Sigmoid colon (tissue), 7 donors: Measurements from ENCODE around the gene ZBTB8B. TPM values are rescaled to one million over a fixed set of nuclear protein-coding genes. Genes with fewer than 3 reads are reported as not detected.
"Not testable (repeated sequence)": the region's sequence is repeated elsewhere in the genome, so short reads cannot be mapped to it uniquely, and the experiment has no call there.

ENCODE experiments used
- DNase-seq: peaks from one replicate; pipeline ENCODE4 v3.0.0-alpha.2; 2019
- H3K27ac ChIP-seq, 4 donors: fragments of 200-600 bp; sonication (generic); one replicate each; pipeline ENCODE4 v1.5.1; 2016 to 2019; ENCODE audit warnings: mild to moderate bottlenecking in 1 of 4
- H3K27me3 ChIP-seq, 3 donors: fragments of 200-600 bp; sonication (generic); one replicate each; pipeline ENCODE4 v1.5.1; 2019; ENCODE audit warnings: mild to moderate bottlenecking in 1 of 3
- H3K36me3 ChIP-seq, 4 donors: fragments of 200-600 bp; sonication (generic); one replicate each; pipeline ENCODE4 v1.5.1; 2016 to 2019
- H3K4me1 ChIP-seq, 4 donors: fragments of 200-600 bp; sonication (generic); one replicate each; pipeline ENCODE4 v1.5.1; 2017 to 2019
- H3K4me3 ChIP-seq, 4 donors: fragments of 200-600 bp; sonication (generic); one replicate each; pipeline ENCODE4 v1.5.1; 2017 to 2019; ENCODE audit warnings: mild to moderate bottlenecking in 2 of 4, moderate library complexity in 1 of 4
- H3K9me3 ChIP-seq, 4 donors: fragments of 200-600 bp in 3 of 4; sonication (generic) in 3 of 4; one replicate each; pipeline versions ENCODE4 v1.5.1 to v1.6.1; 2013 to 2019
- EP300 ChIP-seq, 4 donors: sonication (generic); formaldehyde crosslinking; IDR thresholded peaks; one replicate each; pipeline ENCODE4 v1.6.1; 2017; ENCODE audit warnings: antibody characterized with exemption in 4 of 4
- POLR2A ChIP-seq, 2 donors: fragments of 450-650 bp; IDR thresholded peaks; one replicate each; pipeline ENCODE4 v1.6.1; 2016; ENCODE audit warnings: antibody characterized with exemption in 2 of 2, mild to moderate bottlenecking in 2 of 2, moderate library complexity in 2 of 2
- POLR2AphosphoS5 ChIP-seq, 4 donors: sonication (generic); formaldehyde crosslinking; IDR thresholded peaks; one replicate each; pipeline ENCODE4 v1.6.1; 2017; ENCODE audit warnings: antibody characterized with exemption in 4 of 4
- WGBS, 2 donors: extraction: QIAGEN DNeasy Blood & Tissue Kit; methylation state at CpG; one replicate each; pipeline ENCODE4 v1.1.7; 2013; 5-methylcytosine and 5-hydroxymethylcytosine counted together
- intact Hi-C: fragments of 100-400 bp; cut with DNase I; formaldehyde crosslinking; loops from one replicate; pipeline ENCODE4 v1.15.1; 2023
- polyA plus RNA-seq, 3 donors: library from polyadenylated mRNA; stranded (reverse); fragments of 200-250 nt; gene quantifications; one replicate each; pipeline ENCODE4 v1.2.3, GENCODE V29; 2013
- total RNA-seq, 4 donors: library from RNA; depleted of rRNA; stranded (reverse); fragments of >200 nt; gene quantifications; one replicate each; pipeline ENCODE4 v1.1.0, GENCODE V29; 2016
- TF ChIP-seq, protein P1 (sequence below), 4 experiments: fragments of 450-650 bp in 3 of 4; fragments of 200-600 bp in 1 of 4; IDR thresholded peaks; one replicate each; pipeline ENCODE4 v1.5.1; 2016 to 2019; ENCODE audit warnings: antibody characterized with exemption in 4 of 4, mild to moderate bottlenecking in 3 of 4, moderate library complexity in 2 of 4
- donor health status: healthy with polysubstance abuse.
- donor health status: Bipolar disorder and iron deficiency.
- donor health status: healthy.

The ZBTB8B gene
- total and polyA plus RNA-seq, 7 donors: under 0.01 to 0.01 (median under 0.01) TPM; not detected in 3

GRCh38 chr1:32431736-32432400, 33.0 kb upstream of the ZBTB8B start:
- H3K27ac ChIP-seq: no peak overlapping the region
- 52 to 60% methylated on average over 4 of the region's 4 CpGs for WGBS, 2 donors
- H3K4me1 ChIP-seq: peaks cover 0 to 3% (median 2%) of the 10 kb centered on the region in 4 donors
- TF ChIP-seq EP300 (IDR thresholded peaks at IDR 0.05) (no peak), POLR2AphosphoS5 (IDR thresholded peaks at IDR 0.05) (no peak), POLR2A (IDR thresholded peaks at IDR 0.05) (no peak)
- TF ChIP-seq, protein P1, sequence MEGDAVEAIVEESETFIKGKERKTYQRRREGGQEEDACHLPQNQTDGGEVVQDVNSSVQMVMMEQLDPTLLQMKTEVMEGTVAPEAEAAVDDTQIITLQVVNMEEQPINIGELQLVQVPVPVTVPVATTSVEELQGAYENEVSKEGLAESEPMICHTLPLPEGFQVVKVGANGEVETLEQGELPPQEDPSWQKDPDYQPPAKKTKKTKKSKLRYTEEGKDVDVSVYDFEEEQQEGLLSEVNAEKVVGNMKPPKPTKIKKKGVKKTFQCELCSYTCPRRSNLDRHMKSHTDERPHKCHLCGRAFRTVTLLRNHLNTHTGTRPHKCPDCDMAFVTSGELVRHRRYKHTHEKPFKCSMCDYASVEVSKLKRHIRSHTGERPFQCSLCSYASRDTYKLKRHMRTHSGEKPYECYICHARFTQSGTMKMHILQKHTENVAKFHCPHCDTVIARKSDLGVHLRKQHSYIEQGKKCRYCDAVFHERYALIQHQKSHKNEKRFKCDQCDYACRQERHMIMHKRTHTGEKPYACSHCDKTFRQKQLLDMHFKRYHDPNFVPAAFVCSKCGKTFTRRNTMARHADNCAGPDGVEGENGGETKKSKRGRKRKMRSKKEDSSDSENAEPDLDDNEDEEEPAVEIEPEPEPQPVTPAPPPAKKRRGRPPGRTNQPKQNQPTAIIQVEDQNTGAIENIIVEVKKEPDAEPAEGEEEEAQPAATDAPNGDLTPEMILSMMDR (IDR thresholded peaks at IDR 0.05): no peak
- no peak overlapping the region for H3K4me3 ChIP-seq
- intact Hi-C loops: no loop called here
- peaks cover 0 to 7% (median 2%) of the 10 kb centered on the region in 3 donors for H3K27me3 ChIP-seq
- H3K9me3 ChIP-seq: no peaks in the 10 kb centered on the region
- no peak for DNase-seq
- no peaks in the 10 kb centered on the region for H3K36me3 ChIP-seq

GRCh38 chr1:32438136-32438535, 26.7 kb upstream of the ZBTB8B start:
- Histone ChIP-seq H3K4me3 (no peak overlapping the region), H3K36me3 (no peaks in the 10 kb centered on the region), H3K4me1 (no peaks in the 10 kb centered on the region), H3K27ac (no peak overlapping the region), H3K27me3 (no peaks in the 10 kb centered on the region), H3K9me3 (no peaks in the 10 kb centered on the region)
- intact Hi-C loops: no loop called here
- no peak for DNase-seq
- 27 to 56% methylated on average over 1 of the region's 1 CpG for WGBS, 2 donors
- TF ChIP-seq POLR2A (IDR thresholded peaks at IDR 0.05): no peak
- TF ChIP-seq, protein P1 (IDR thresholded peaks at IDR 0.05): no peak
- TF ChIP-seq POLR2AphosphoS5 (IDR thresholded peaks at IDR 0.05): no peak
- TF ChIP-seq EP300 (IDR thresholded peaks at IDR 0.05): no peak

GRCh38 chr1:32438777-32439176, 26.1 kb upstream of the ZBTB8B start:
- intact Hi-C loops, H3K4me3 ChIP-seq, H3K4me1 ChIP-seq, H3K9me3 ChIP-seq, H3K27me3 ChIP-seq, DNase-seq, H3K36me3 ChIP-seq, H3K27ac ChIP-seq: not testable (repeated sequence)
- WGBS, 2 donors: 83 to 95% methylated on average over 4 of the region's 4 CpGs

DNA sequence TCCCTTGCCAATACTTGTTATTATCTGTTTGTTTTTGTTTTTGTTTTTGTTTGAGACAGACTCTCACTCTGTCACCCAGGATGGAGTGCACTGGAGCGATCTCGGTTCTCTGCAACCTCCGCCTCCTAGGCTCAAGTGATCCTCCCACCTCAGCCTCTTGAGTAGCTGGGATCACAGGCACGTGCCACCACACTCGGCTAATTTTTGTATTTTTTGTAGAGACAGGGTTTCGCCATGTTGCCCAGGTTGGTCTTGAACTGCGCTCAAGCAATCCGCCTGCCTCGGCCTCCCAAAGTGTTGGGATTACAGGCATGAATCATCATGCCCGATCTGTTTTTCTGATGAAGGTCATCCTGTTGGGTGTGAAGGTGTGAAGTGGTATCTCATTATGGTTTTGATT, 23.4 kb upstream of the ZBTB8B start:
- H3K27me3 ChIP-seq, H3K27ac ChIP-seq, H3K9me3 ChIP-seq, H3K4me1 ChIP-seq, H3K36me3 ChIP-seq, H3K4me3 ChIP-seq, DNase-seq: not testable (repeated sequence)
- intact Hi-C loops: loop anchor here (10.0 kb wide), 1 partner anchor 173 kb away; no protein-coding TSS in a partner anchor
- 94 to 96% methylated on average over 10 of the region's 10 CpGs for WGBS, 2 donors

DNA sequence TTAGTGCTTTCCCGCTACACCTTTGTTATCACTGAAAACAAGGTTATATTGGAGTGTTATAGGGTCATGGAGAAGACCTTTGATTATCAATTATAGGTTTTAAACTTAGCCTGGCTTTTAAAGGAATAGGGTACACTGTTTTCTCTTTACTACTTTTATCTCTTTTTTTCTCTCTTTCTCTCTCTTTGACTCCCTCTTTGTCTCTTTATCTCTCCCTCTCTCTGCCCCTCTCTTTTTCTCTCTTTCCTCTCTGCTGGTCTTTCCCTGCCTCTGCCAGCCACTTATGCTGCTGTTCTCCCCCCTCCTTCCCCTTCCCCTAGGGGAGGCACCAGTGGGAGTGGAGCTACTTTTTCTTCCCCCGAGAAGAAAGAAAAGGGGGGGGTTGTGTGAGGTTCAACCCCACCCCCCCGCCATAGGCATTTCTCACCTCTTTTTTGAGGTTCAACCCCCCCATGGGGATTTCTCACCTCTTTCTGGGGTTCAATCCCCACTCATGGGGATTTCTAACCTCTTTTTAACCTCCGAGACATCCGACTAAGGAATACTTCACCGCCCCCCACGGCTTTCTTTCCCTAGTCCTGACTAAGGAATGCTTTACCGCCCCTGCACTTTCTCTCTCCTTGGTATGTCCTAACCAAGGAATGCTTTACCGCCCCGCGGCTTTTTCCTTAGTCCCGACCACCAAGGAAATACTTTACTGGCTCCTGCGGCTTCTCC, 17.2 kb upstream of the ZBTB8B start:
- Histone ChIP-seq H3K4me1 (peaks cover 0 to 12% (median 6%) of the 10 kb centered on the region in 4 donors), H3K9me3 (peaks cover 0 to 5% (median 0%) of the 10 kb centered on the region in 4 donors), H3K27me3 (no peaks in the 10 kb centered on the region), H3K27ac (peak overlapping the region in 3 of 4 donors; percentile 44 to 63 (median 56)), H3K36me3 (no peaks in the 10 kb centered on the region), H3K4me3 (peak overlapping the region; percentile 22 to 46 (median 35))
- TF ChIP-seq POLR2A (IDR thresholded peaks at IDR 0.05) (no peak), EP300 (IDR thresholded peaks at IDR 0.05) (no peak), POLR2AphosphoS5 (IDR thresholded peaks at IDR 0.05) (no peak)
- TF ChIP-seq, protein P1 (IDR thresholded peaks at IDR 0.05): no peak
- intact Hi-C loops: loop anchor here (1.0 to 10.0 kb wide), 3 partner anchors 54 to 167 kb away; partner anchors contain the start of gene ZBTB8A
- WGBS, 2 donors: 35 to 54% methylated on average over 13 of the region's 13 CpGs
- DNase-seq: no peak
